NCI-H82 (cell line): ENCODE measurements around the gene KRT17.
"Not testable (repeated sequence)": the region's sequence is repeated elsewhere in the genome, so short reads cannot be mapped to it uniquely, and the experiment has no call there.

ENCODE experiments used
- DNase-seq: peaks from one replicate; lab custom pipeline; 2025; lab: John Stamatoyannopoulos, UW

Gene KRT17

GRCh38 chr17:41633556-41634199 lies 9.3 kb upstream of the KRT17 start:
- DNase-seq = no peak

GRCh38 chr17:41632482-41633105 lies 8.2 kb upstream of the KRT17 start:
- DNase-seq = no peak

GRCh38 chr17:41631898-41632285 lies 7.5 kb upstream of the KRT17 start:
- no peak for DNase-seq

- no peak for DNase-seq
These were observed 6.9 kb upstream of the KRT17 start for GRCh38 chr17:41631025-41631897.

- DNase-seq = no peak
These were observed 5.7 kb upstream of the KRT17 start for GRCh38 chr17:41629826-41630670.

- no peak for DNase-seq
These were observed 4.9 kb upstream of the KRT17 start for GRCh38 chr17:41629316-41629715.

GRCh38 chr17:41628621-41629255 lies 4.4 kb upstream of the KRT17 start:
- not testable (repeated sequence) for DNase-seq

GRCh38 chr17:41628073-41628370 lies 3.6 kb upstream of the KRT17 start:
- not testable (repeated sequence) for DNase-seq

GRCh38 chr17:41627316-41628072 lies 3.1 kb upstream of the KRT17 start:
- DNase-seq = peak; percentile 35

- DNase-seq = not testable (repeated sequence)
These were observed 2.5 kb upstream of the KRT17 start for GRCh38 chr17:41626914-41627295.

GRCh38 chr17:41626028-41626913 lies 1.9 kb upstream of the KRT17 start:
- not testable (repeated sequence) for DNase-seq

- DNase-seq = no peak
These were observed 1.2 kb upstream of the KRT17 start for GRCh38 chr17:41625602-41626001.

- peak; percentile 34 for DNase-seq
These were observed 1.1 kb downstream of the KRT17 start for GRCh38 chr17:41623184-41623861.

- DNase-seq = not testable (repeated sequence)
These were observed 1.8 kb downstream of the KRT17 start for GRCh38 chr17:41622340-41623183.

- no peak for DNase-seq
These were observed 2.5 kb downstream of the KRT17 start for GRCh38 chr17:41621916-41622315.

- not testable (repeated sequence) for DNase-seq
These were observed 2.9 kb downstream of the KRT17 start for GRCh38 chr17:41621435-41621817.

GRCh38 chr17:41620583-41621434 lies 3.6 kb downstream of the KRT17 start:
- DNase-seq = no peak
